Stimulated activated CD4-positive, alpha-beta T cell treated with anti-CD3 and anti-CD28 coated beads, Interleukin-1b, Interleukin-23, amount 100 ng/mL, for 48 hours (primary cell): Measurements from ENCODE around the gene MFGE8.
"Not testable (repeated sequence)": the region's sequence is repeated elsewhere in the genome, so short reads cannot be mapped to it uniquely, and the experiment has no call there.

Experiments
- DNase-seq: peaks from one replicate; pipeline ENCODE4 v3.0.0-alpha.2; 2020

Gene MFGE8

GRCh38 chr15:88913017-88913849 lies at the start of gene MFGE8:
MFGE8 (minus strand) TSS chr15:88913379; CDS start chr15:88913319, 60 bp downstream.
- peak; percentile 57 for DNase-seq

GRCh38 chr15:88959445-88959844 lies 46.3 kb upstream of the MFGE8 start:
- DNase-seq, result no peak

GRCh38 chr15:88956906-88957305 lies 43.7 kb upstream of the MFGE8 start:
- no peak for DNase-seq

- no peak for DNase-seq
These were observed 43.1 kb upstream of the MFGE8 start for GRCh38 chr15:88956263-88956662.

- DNase-seq, result no peak
These were observed 41.5 kb upstream of the MFGE8 start for GRCh38 chr15:88954431-88955277.

GRCh38 chr15:88950600-88951160 lies 37.5 kb upstream of the MFGE8 start:
- DNase-seq, result no peak

GRCh38 chr15:88949734-88950400 lies 36.7 kb upstream of the MFGE8 start:
- DNase-seq, result no peak

- no peak for DNase-seq
These were observed 27.0 kb upstream of the MFGE8 start for GRCh38 chr15:88940110-88940675.

GRCh38 chr15:88939486-88939806 lies 26.3 kb upstream of the MFGE8 start:
- no peak for DNase-seq

GRCh38 chr15:88938802-88939485 lies 25.8 kb upstream of the MFGE8 start:
- no peak for DNase-seq

- DNase-seq, result not testable (repeated sequence)
These were observed 21.3 kb upstream of the MFGE8 start for GRCh38 chr15:88934449-88934848.

- DNase-seq, result no peak
These were observed 19.7 kb upstream of the MFGE8 start for GRCh38 chr15:88932875-88933330.

GRCh38 chr15:88932271-88932874 lies 19.2 kb upstream of the MFGE8 start:
- no peak for DNase-seq

GRCh38 chr15:88930579-88930978 lies 17.4 kb upstream of the MFGE8 start:
- DNase-seq, result no peak

- DNase-seq, result not testable (repeated sequence)
These were observed 16.3 kb upstream of the MFGE8 start for GRCh38 chr15:88929358-88930098.

GRCh38 chr15:88928192-88928591 lies 15.0 kb upstream of the MFGE8 start:
- not testable (repeated sequence) for DNase-seq

- not testable (repeated sequence) for DNase-seq
These were observed 12.5 kb upstream of the MFGE8 start for GRCh38 chr15:88925648-88926047.

- DNase-seq, result peak; percentile 64
These were observed 7.8 kb upstream of the MFGE8 start for GRCh38 chr15:88920892-88921435.

- DNase-seq, result no peak
These were observed 7.2 kb upstream of the MFGE8 start for GRCh38 chr15:88920186-88920891.

- peak; percentile 69 for DNase-seq
These were observed 5.6 kb upstream of the MFGE8 start for GRCh38 chr15:88918738-88919137.
